Brain microvascular endothelial cell (primary cell): ENCODE results near the gene CD48.

ENCODE experiments used
- DNase-seq: peaks from one replicate; pipeline ENCODE4 v3.0.0-alpha.2; 2020
- H3K27ac ChIP-seq: fragments of 250-450 bp; sonication (Bioruptor Pico); 2 replicates; pipeline ENCODE4 v1.5.1; 2020; ENCODE audit warnings: mild to moderate bottlenecking, moderate library complexity
- H3K27me3 ChIP-seq: fragments of 250-450 bp; sonication (Bioruptor Pico); replicated peaks from 2 replicates; pipeline ENCODE4 v1.5.1; 2020; ENCODE audit warnings: mild to moderate bottlenecking
- H3K36me3 ChIP-seq: fragments of 250-450 bp; sonication (Bioruptor Pico); replicated peaks from 2 replicates; pipeline ENCODE4 v1.5.1; 2020; ENCODE audit warnings: mild to moderate bottlenecking
- H3K4me3 ChIP-seq: 2 replicates; pipeline ENCODE4 v1.5.1; 2011; ENCODE audit warnings: low read depth, mild to moderate bottlenecking, control low read depth, low read length, moderate library complexity
- in situ Hi-C: cut with HindIII; loops from 2 replicates; pipeline ENCODE4 v1.10.0; 2017; ENCODE audit warnings: low sequenced_read_pairs, low pct_ligation_motif_present
- TF ChIP-seq, protein P1 (sequence below): IDR thresholded peaks from 2 replicates; pipeline ENCODE4 v1.5.1; 2011; ENCODE audit warnings: low read depth, mild to moderate bottlenecking, moderate library complexity, low read length, control low read depth, inconsistent platforms; ENCODE audit errors: missing control alignments

The CD48 gene

DNA sequence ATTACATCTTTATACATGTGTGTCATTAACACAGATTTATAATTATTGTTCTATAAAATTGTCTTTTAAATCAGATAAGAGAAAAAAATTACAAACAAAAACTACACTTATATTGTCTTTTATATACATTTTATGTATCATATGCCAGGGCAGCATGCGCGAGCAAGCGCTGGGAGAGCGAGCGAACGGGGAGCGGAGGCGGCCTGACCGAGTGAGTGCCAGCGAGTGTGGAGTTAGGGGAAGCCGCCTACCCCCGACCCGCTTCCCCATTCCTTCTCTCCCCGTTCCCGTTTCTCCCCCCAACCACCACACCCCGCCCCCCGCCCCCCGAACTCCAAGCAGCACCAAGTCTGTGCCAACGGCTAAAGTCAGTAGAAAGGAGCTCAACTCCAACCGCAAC lies 41.8 kb downstream of the CD48 start:
- H3K4me3 ChIP-seq = no peak overlapping the region
- in situ Hi-C loops = no loop called here
- TF ChIP-seq, protein P1, sequence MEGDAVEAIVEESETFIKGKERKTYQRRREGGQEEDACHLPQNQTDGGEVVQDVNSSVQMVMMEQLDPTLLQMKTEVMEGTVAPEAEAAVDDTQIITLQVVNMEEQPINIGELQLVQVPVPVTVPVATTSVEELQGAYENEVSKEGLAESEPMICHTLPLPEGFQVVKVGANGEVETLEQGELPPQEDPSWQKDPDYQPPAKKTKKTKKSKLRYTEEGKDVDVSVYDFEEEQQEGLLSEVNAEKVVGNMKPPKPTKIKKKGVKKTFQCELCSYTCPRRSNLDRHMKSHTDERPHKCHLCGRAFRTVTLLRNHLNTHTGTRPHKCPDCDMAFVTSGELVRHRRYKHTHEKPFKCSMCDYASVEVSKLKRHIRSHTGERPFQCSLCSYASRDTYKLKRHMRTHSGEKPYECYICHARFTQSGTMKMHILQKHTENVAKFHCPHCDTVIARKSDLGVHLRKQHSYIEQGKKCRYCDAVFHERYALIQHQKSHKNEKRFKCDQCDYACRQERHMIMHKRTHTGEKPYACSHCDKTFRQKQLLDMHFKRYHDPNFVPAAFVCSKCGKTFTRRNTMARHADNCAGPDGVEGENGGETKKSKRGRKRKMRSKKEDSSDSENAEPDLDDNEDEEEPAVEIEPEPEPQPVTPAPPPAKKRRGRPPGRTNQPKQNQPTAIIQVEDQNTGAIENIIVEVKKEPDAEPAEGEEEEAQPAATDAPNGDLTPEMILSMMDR = no peak
- no peaks in the 10 kb centered on the region for H3K27me3 ChIP-seq
- DNase-seq = no peak
- H3K36me3 ChIP-seq = no peaks in the 10 kb centered on the region
- no peak overlapping the region for H3K27ac ChIP-seq

DNA sequence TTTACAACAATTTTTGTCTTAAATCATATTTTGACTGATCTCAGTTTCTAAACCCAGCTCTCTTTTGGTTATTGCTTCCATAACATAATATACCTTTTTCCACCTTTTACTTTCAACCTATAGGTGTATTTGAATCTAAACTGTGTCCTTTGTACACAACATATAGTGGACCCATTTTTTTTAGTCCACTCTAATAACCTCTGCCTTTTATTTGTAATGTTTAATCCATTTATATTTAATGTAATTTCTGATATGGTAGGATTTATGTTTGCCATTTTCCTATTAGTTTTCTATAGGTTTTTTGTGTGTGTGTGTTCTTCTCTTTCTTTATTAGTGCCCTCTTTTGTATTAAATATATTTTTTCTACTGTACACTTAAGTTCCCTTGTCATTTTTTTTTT lies 42.3 kb downstream of the CD48 start:
- Histone ChIP-seq H3K4me3 (no peak overlapping the region), H3K27me3 (no peaks in the 10 kb centered on the region), H3K27ac (no peak overlapping the region), H3K36me3 (no peaks in the 10 kb centered on the region)
- no peak for DNase-seq
- in situ Hi-C loops = no loop called here
- TF ChIP-seq, protein P1 = no peak

DNA sequence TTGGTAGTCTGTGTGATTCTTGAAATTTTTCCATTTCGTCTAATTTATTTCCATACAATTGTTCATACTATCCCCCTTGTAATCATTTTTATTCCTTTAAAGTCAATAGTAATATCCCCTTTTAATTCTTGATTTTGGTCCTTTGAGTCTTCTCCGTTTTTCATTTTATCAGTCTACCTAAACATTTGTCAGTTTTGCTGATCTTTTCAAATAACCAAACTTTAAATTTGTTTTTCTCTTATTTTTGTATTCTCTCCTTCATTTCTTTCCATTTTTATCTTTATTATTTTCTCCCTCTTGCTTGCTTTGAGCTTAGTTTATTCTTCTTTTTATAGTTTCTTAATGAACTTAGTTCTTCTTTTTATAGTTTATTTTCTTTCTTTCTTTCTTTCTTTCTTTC lies 43.7 kb downstream of the CD48 start:
- Histone ChIP-seq H3K4me3 (no peak overlapping the region), H3K27ac (no peak overlapping the region), H3K27me3 (no peaks in the 10 kb centered on the region), H3K36me3 (no peaks in the 10 kb centered on the region)
- DNase-seq = no peak
- TF ChIP-seq, protein P1 = no peak
- in situ Hi-C loops = no loop called here

DNA sequence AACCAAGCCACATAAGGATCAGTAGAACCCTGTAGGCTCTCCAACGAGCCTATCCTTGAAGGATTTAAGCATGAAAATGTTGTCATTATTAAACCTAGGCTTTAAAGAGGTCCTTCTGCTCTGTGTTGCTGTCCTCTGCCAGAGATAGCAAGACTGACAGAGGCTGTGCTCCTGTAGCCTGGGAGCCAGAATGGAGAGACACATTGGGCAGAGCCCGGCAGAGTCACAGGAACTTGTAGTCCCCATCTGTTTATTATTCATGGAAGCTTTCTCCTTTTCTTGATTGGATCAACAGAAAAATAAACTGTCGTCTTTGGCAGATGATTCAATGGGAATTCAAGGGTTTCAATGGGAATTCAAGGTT lies 45.6 kb downstream of the CD48 start:
- Histone ChIP-seq H3K4me3 (no peak overlapping the region), H3K27me3 (no peaks in the 10 kb centered on the region), H3K36me3 (no peaks in the 10 kb centered on the region), H3K27ac (no peak overlapping the region)
- DNase-seq = no peak
- TF ChIP-seq, protein P1 = no peak
- in situ Hi-C loops = no loop called here

DNA sequence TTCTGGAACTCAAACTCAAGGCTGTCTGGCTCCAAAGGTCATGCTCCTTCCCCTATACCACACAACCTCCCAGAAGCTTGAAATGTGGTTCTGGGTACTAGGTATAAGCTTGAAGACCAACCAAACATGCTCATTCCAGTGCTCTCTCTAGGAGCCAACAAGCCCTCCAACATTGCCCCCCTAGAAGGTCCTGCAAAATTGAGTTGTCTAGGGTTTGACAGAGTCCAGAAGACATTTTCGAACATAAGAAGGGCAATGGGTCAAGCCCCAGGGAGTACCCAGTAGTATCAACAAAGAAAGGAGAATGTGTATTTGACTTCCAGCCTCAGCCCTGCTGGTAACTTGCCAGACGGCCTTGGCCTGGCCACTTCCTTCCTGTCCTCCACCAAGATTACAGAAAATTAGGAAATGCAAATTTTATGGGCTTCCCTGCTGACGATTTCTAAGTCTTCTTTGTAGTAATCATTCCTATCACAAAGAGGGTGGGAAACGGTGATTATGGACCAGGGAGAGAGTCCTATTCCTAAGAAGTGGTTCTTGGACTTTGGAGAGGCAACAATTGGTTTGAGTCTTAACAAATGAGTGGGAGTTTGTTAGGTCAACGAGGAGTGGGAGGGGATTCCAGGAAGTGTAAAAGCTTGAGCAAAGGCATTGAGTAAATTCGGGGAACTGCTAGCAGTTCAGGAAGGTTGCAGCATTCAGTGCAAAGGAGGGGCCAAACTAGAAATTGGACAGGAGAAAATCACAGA lies 46.1 kb downstream of the CD48 start:
- Histone ChIP-seq H3K4me3 (no peak overlapping the region), H3K27ac (no peak overlapping the region), H3K27me3 (no peaks in the 10 kb centered on the region), H3K36me3 (no peaks in the 10 kb centered on the region)
- no peak for DNase-seq
- in situ Hi-C loops = no loop called here
- TF ChIP-seq, protein P1 = no peak

DNA sequence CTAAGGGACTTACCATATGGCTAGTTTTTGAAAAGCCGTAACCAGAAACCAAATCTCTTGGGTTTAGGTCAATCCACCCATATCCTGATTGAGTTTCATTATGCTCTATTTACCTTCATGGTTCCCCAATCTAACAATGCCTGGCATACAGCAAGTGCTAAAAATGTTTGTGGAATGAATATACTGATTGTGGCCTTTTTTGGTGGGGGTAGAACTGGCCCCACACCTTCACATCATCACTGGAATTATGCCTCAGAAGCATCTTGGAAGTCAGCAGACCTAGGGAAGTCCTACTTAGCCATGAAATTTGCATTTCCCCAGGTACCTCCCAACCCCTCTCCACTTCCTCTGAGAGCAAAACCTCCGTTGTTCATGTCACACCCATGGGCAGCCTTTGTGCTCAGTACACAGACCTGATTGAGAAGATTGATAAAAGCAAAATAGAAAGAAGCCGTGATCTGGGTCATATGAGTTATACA lies 47.0 kb downstream of the CD48 start:
- H3K27me3 ChIP-seq = no peaks in the 10 kb centered on the region
- no peak for DNase-seq
- no peak overlapping the region for H3K27ac ChIP-seq
- H3K36me3 ChIP-seq = no peaks in the 10 kb centered on the region
- TF ChIP-seq, protein P1 = no peak
- in situ Hi-C loops = no loop called here
- H3K4me3 ChIP-seq = no peak overlapping the region
